Esophagus muscularis mucosa (tissue), 4 donors: ENCODE results near the gene SPATA24.

Experiments
- EP300 ChIP-seq: sonication (generic); formaldehyde crosslinking; IDR thresholded peaks from one replicate; pipeline ENCODE4 v1.6.1; 2017; ENCODE audit warnings: antibody characterized with exemption
- POLR2A ChIP-seq: fragments of 450-650 bp; IDR thresholded peaks from one replicate; pipeline ENCODE4 v1.6.1; 2017; ENCODE audit warnings: antibody characterized with exemption, moderate library complexity, mild to moderate bottlenecking, low read depth
- POLR2AphosphoS5 ChIP-seq, 2 donors: sonication (generic); formaldehyde crosslinking; IDR thresholded peaks; one replicate each; pipeline ENCODE4 v1.6.1; 2017; ENCODE audit warnings: antibody characterized with exemption in 2 of 2
- TF ChIP-seq, protein P1 (sequence below), 3 experiments: fragments of 200-600 bp in 2 of 3; fragments of 450-650 bp in 1 of 3; sonication (generic) in 2 of 3; IDR thresholded peaks; one replicate each; pipeline ENCODE4 v1.5.1; 2017 to 2019; ENCODE audit warnings: antibody characterized with exemption in 3 of 3, mild to moderate bottlenecking in 2 of 3, moderate library complexity in 1 of 3

DNA sequence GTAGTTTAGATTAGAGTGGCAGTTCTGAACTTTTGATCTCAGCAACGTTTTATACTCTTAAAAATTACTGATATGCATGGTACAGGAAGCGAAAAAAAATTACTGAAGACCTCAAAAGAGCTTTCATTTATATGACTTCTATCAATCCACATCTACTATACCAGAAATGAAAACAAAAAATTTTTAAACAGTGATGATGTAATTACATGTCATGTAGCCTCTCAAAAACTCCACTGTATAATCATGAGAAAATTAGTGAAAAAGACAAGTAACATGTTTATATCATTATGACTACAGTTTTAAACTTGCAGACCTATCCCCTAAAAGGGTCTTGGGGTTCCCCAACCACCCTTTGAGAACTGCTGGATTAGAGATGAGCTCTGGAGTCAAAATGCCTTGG lies 26.1 kb upstream of the SPATA24 start:
- no peak for TF ChIP-seq POLR2A
- no peak for TF ChIP-seq EP300
- TF ChIP-seq, protein P1, sequence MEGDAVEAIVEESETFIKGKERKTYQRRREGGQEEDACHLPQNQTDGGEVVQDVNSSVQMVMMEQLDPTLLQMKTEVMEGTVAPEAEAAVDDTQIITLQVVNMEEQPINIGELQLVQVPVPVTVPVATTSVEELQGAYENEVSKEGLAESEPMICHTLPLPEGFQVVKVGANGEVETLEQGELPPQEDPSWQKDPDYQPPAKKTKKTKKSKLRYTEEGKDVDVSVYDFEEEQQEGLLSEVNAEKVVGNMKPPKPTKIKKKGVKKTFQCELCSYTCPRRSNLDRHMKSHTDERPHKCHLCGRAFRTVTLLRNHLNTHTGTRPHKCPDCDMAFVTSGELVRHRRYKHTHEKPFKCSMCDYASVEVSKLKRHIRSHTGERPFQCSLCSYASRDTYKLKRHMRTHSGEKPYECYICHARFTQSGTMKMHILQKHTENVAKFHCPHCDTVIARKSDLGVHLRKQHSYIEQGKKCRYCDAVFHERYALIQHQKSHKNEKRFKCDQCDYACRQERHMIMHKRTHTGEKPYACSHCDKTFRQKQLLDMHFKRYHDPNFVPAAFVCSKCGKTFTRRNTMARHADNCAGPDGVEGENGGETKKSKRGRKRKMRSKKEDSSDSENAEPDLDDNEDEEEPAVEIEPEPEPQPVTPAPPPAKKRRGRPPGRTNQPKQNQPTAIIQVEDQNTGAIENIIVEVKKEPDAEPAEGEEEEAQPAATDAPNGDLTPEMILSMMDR (IDR thresholded peaks at IDR 0.05) = no peak
- no peak for TF ChIP-seq POLR2AphosphoS5 (IDR thresholded peaks at IDR 0.05)
